Measurements from ENCODE around the gene ZNF512B.
"Not testable (repeated sequence)": the region's sequence is repeated elsewhere in the genome, so short reads cannot be mapped to it uniquely, and the experiment has no call there.

ZNF512B gene

DNA sequence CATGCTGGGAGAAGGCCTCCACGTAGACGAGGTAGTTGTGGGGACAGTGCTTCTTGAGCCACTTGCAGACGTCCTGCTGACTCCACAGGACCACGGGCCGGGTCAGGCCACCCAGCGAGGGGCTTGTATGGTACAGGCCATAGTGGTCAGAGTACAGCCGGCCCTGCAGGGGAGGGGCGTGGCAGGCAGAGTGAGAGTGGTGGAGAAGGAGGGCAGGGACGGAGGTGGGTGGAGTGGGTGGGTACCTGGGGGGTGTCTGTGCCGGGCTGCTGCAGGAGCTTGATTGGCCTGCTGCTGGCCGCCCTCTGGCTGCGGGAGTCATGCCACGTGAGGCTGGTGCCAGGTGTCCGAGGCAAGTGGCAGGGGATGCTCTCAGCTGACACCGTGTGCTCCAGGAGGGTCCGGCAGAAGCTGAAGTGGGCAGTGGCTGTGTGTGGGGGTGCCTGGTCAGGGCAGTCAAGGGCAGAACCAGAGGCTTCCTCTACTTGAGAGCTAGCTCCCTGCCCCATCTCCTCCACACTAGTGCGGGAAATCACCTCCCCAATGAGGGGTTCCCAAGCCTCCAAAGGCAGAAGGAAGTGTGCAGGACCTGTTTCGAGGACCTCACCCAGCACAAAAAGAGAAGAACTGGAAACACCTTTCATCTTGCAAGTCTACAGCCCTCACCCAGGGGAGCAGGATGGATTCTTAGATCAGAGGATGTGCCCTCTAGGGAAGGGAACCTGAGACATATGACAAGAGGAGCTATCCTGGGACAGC is 7.4 kb upstream of the ZNF512B start:
- no peak for DNase-seq

DNA sequence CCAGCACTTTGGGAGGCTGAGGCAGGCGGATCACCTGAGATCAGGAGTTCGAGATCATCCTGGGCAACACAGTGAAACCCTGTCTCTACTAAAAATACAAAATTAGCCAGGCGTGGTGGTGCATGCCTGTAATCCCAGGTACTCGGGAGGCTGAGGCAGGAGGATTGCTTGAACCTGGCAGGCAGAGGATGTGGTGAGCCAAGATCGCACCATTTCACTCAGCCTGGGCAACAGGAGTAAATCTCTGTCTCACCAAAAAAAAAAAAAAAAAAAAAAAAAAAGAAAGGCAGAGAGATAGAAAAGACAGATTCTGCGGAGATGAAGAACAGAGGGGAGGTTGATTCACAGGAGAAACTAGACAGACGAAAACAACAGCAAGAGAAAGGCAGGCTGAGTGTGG is 6.8 kb upstream of the ZNF512B start:
- not testable (repeated sequence) for DNase-seq

DNA sequence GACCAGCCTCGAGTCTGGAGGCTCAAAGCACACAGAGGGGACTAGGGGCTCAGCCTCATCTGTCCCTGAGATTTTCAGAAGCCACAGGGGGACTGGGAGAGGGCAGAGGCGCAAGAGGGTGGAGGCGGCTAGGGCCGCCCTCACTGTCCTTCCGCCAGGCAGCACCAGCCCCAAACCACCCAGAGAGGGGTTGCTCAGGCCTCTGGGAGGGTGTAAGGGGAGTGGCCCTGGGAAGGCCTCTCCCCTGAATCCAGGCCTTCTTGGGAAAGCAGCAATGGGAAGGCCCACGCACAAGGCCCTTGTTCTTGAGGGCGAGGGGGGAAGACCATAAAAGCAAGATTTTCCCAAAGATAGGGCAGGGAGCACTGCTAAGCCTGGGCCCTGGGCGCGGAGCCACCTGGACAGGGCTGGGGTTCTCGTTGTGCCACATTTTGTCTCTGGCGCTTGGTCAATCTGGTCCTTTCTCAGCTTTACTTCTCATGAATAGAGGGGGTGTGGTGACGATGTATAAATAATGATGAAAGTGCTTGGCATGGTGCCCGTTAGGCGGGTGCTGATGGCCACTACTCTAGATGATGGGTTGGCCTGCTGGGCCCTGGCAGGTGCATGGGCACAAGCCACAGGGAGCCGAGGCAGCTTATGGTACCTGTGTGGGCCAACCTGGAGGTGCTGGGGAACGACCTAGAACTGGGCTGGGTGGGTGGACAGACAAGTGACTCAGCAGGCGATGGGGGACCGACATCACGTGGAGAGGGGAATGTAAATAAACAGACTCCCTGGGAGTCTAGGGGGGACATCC is 4.9 kb upstream of the ZNF512B start:
- no peak for DNase-seq

DNA sequence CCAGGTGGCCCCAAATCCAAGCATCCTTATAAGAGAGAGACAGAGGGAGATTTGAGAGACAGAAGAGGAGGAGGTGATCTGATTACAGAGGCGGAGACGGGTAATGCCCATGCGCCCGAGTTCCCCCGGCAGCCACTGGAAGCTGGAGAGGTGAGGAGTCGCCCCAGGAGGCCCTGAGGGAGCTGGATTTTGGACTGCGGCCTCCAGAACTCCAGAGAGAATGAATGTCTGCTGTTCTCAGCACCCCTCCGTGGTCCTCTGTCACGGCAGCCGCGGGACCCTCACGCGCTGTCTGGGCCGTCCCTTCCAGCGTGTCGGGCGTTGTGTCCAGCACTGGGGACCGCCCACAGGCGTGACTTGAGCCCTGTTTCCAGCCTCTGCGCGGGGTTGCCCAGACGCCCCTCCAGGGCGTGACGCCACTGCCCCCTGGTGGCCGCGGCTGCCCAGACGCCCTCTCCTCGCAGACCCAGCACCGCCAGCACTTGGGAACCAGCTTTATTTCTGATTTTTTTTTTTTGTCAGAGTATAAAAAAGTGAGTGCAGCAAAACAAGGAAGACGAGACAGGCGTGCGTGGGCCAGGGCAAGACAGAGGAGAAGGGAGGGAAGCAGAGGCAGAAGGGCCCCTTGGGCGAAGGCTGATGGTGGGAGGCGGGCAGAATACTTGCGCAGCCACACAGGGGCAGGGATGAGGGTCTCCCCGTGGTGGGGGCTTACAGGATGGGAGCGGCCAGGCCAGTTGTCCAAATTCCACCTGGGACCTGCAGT is 4.1 kb upstream of the ZNF512B start:
- DNase-seq: peak; percentile 82

DNA sequence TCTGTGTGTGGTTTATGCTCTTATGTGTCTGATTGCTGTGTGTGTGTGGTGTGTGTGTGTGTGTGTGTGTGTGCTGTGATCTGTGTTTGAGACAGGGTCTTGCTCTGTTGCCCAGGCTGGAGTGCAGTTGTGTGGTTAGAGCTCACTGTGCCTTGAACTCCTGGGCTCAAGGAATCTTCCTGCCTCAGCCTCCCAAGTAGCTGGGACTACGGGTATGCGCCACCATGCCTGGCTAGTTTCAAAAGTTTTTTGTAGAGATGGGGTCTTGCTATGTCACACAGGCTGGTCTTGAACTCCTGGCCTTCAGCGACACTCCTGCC is 3.4 kb upstream of the ZNF512B start:
- no peak for DNase-seq

DNA sequence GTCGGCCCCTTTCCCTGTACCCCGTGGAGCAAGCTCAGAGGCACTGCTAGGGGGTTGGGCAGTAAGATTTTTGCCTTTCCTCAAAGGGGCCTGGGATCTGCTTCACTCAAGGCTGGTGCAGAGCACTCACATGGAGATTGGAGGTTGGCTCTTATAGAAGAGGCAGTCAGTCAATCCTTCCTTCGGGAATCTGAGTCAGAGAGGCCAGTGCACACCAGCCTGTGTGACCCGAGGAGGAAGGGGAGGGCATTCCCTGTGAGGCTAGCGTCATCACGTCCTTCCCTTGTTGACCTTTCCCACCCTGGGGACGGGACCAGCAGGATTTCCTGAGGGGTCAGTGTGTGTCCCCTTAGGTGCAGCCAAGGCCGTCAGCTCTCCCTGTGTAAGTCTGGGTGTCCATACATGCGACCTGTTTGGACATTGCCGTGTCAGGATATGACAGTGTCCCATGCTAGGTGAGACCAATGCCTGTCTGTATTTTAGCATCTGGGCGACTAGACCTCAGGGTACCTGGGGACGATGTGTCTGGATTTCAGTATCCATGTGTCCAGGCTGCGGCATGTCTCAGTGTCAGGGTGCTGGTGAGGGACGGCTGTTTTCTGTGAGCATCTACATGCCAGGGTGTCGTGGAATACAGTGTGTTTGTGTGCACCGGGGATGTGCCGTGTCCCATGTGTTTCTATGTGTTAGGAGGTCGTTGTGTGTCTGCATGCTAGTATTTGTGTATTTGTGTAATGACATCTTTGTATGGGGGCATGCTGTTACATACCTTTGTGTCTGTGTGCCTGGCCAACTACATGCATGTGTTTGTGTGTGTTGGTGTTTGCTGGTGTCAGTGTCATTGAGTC is 2.8 kb upstream of the ZNF512B start:
- no peak for DNase-seq

DNA sequence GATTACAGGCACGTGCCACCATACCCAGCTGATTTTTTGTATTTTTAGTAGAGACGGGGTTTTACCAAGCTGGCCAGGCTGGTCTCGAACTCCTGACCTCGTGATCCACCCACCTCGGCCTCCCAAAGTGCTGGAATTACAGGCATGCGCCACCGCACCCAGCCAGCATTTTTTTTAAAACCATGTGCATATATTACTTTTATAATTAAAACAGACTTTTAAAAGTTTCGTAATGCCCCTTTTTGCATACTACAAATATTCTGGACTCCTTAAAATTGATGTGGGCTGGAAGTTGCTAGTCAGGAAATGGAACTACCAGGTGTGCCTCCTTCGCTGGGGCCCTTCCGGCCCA is 2.2 kb upstream of the ZNF512B start:
- not testable (repeated sequence) for DNase-seq

DNA sequence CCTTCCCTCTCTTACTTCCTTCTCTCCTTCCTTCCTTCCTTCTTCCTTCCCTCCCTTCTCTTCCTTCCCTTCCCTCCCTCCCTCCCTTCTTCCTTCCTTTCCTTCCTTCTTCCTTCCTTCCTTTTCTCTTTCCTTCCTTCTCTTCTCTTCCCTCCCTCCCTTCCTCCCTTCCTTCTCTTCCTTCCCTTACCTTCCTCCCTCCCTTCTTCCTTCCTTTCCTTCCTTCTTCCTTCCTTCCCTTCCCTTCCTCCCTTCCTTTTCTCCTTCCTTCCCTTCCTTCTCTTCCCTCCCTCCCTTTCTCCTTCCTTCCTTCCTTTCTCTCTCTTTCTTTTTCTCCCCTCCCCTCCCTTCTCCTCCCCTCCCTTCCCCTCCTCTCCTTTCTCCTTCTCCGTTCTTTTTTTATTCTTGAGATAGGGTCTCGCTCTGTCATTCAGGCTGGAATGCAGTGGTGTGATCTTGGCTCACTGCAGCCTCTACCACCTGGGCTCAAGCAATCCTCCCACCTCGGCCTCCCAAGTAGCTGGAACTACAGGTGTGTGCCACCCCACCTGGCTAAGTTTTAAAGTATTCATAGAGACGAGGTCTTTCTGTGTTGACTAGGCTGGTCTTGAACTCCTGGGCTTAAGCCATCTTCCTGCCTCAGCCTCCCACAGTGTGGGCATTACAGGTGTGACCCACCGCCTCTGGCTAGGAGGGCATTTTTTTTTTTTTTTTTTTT is 1.1 kb upstream of the ZNF512B start:
- DNase-seq: no peak

DNA sequence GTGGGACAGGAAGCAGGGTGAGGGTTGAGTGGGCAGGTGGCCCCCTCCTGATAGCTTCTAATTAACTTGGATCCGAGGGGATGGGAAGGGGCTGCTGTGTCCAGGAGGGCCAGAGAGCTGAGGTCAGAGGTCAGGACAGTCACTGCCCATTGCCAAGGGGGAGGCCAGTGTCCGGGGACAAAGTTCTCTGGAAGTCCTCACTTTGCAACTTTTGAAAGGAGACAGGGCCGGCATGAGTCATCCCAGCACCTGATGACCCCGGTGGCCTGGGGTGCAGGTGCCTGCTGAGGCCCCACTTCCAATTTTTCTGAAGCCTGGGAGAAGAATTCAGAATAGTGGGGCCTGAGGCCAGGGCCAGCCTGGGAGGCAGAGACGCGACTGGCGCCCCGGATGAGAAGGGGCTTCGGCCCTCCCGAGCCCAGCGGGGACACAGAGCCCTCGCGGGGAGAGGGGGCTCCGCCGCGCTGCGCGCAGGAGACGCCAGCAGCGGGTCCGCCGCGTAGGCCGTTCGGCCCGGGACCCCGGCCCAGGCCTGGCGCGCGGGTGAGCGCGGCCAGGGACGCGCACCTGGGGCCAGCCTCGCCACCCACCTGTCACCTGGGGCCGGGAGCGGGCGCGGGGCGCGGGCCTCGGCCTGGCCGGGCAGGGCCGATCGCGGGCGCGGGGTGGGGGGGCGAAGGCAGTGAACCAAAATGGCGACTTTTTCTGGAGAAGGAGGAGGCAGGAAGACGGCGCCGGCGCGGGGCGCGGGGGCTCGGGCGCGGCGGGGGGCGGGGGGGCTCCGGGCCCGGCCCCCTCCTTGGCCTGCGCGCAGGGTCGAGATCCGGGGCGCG is 586 bp downstream of the ZNF512B start:
- no peak for DNase-seq

DNA sequence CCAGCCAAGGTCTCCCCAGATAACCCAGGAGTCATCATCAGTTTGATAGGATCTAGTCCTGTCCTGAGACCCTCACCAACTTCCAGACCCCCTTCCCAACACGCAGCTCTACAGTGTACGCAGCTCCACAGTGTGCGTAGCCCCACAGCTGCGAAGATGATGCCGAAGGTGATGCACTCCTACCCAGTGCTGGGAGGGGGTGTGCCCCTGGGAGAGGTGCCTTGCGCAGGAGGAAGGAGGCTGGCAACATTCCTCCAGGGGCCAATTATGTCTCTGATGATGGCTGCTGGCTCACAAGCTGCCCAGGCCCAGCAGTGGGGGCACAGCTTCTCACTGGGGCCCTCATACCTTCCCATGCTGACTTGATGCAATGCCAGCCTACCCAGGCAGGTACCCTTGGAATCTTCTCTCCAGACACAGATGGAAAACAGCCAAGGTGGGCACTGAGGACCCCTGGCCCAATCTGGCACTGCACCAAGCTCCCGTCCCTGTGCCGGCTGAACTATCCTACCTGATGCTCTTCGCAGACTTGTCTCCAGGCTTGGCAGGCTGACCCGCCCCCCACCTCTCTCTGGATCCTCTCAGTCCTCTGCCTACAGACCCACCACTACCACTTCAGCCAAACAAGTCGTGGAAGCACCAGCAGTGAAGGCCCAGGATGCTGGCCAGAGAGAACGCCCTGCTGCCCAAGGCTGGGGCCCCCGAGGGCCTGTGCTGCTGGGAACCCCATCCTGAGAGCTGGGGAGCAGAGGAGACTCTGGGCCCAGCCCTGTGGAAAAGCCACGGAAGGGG is 1.4 kb downstream of the ZNF512B start:
- no peak for DNase-seq

DNA sequence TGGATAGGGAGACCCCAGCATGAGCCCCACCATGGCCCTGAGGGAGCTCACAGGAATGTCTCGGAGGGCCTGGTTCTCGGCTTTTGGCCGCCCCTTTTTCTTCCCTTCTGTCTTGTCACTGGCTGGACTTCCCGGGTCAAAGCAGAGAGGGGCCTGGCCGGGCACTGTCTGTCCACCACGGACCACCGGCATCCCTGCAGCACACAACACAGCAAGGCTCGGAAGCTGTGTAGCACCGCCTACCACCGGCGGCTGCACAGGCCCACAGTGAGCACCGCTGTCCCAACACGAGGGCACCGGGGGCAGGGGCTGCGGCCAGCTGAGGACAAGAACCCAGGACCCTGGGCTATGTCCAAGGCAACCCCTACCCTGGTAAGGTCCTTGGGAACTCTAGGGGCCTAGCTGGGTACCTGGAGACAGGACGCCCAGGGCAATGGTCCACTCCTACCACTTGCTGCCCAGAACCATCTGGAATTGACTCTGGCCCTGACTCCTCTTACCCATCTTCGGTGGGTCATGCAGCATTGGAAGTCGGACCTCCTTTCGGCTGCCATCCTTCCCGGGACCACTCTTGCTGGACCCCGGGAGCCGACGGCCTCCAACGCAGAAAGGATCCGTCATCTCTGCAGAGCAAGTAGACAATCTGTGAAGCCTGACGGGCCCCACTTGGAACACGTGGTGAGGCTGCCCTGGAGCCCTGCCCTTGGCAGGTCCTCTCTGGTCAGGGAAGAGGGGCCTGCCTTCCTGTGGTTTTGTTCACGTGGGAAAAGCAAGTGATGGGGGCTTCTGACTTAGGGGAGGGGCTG is 2.2 kb downstream of the ZNF512B start:
- DNase-seq: no peak

DNA sequence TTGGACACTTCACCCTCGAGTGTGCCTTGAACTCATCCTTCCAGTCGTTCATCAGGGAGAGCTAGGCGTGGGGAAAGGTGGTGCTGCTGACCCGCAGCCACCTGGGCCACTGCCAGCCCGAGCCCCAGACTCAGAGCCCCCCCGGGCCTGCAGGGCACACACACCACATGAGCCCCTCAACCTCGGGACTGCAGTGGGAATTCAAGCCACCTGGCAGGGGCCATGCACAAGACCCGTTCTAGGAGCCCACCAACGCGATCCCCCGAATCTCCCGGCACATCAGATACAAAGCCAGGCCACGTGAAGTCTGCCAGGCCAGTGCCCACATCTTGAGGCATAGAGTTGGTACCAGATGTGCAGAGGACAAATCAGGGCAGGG is 2.8 kb downstream of the ZNF512B start:
- DNase-seq: no peak

DNA sequence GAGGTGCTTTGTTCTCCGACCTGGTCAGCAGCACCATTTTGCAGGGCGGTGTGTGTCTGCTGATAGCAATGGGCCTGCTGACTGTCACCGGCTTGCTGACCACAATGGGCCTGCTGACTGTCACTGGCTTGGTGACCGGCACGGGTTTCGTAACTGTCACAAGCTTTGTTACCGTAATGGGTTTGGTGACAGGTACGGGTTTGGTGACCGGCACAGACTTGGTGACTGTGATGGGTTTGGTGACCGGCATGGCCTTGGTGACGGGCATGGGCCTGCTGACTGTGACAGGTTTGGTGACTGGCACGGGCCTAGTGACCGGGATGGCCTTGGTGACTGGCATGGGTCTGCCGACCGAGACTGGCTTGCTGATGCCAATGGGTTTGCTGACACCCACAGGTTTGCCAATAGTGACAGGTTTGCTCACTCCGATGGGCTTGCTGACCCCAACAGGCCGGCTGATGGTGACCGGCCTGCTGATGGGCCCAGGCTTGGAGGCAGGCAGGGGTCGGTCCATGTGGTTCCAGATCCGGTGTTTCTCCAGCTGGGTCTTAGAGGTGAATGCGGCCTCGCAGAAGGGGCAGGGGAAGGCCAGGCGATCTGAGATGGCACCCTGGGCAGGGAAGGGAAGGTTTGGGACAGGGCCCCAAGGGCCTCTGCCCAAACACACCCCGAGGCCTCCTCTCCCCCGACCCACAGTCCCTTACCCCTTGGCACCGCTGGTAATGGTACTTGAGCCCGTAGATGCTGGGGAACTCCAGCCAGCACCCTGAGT is 3.4 kb downstream of the ZNF512B start:
- no peak for DNase-seq

DNA sequence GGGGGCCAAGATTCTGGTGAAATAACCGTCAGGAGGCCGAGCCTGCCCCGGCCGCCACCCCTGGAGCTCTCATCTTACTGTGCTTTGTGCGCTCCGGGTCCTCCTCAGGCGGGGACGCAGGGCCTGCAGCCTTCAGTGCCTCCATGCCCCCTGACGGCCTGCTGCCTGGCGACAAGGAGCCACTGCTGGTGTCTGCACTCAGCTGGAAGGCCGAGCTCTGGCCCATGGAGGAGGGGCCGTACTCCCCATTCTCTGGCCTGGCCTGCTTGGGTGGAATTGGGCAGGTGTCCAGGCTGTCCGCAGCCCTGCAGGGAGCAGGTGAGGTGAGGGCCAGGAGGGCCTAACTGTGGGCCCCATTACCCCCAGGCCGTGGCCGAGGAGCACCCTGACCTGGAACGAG is 5.3 kb downstream of the ZNF512B start:
- no peak for DNase-seq

DNA sequence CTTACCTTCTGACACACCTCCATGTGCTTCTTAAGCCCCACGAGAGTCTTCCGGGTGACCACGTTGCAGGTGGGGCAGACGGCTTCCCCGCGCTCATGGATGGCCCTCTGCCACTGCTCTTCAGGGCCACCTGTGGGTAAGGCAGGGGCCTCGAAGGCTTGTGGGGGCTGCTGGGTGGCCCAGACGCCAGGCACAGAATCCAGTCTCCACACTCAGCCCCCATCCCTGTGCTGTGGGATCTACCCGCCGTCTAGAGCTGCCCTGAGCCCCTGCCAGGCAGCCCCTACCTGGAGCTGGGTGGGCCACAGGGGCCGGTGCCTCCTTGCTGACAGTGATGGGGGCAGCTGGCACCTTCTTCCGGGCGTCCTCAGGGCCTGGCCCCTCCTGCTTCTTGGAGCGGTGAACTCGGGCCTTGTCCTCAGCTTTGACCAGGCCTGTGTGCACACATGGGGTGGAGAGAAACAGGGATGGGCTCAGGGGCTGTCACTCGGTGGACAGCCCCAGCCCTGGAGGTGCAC is 5.9 kb downstream of the ZNF512B start:
- no peak for DNase-seq

DNA sequence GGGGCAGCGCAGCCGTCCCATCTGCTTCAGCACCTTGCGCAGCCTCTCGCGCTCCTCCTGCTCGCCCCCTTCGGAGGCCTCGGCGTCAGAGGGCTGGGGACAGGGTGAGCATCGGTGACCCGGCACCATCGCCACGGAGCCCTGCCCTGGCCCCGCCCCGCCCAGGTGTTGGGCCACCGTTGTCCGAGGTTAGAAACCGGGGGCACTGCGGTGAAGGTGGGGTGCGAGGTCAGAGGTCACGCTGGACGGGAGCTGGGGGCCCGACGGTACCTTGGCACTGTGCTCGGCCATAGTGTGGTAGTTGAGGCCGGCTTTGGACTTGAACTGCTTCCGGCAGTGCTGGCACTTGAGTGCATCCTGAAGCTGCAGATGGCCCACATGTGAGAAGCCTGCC is 6.4 kb downstream of the ZNF512B start:
- no peak for DNase-seq

DNA sequence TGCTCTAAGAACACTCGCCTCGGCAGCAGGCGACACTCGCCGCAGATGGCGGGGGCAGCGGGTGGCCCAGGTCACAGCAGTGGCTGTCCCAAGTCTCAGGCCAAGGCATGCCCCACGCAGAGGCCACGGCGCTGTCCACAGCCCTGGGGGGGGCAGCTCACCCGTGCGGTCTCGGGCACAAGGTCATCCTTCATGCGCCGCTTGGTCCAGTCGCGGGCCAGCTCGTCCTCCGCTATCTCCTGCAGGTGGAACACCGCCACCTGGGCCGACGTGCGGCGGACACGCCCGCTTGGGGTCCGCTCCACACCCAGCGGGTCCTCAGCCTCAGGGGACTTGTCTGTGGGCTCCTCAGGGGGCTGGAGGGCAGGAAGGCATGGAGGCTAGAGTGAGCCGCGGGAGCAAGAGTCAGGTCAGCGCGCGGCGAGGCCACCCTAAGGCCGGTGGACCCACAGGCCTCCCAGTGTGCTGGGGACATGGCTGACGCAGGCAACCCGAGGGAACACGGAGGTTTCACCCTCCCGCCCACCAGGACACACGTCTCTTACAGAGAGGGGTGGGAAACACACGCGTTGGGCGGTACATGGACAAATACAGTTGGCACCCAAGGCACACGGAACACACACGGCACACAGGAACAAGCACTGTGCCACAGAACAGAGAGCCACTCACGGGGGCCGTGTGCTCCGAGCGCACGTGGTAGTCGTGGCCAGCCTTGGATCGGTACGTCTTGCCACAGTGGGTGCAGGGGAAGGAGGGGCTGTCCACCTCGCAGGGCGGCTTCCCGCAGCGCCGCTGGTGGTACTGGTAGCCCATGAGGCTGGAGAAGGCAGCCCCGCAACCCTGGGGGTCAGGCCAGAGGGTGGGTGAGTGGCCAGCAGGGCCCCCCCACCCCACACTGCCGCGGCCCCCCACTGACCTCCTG is 7.0 kb downstream of the ZNF512B start:
- DNase-seq: no peak
